ENCODE measurements around the gene IL1R2. TPM values are rescaled to one million over a fixed set of nuclear protein-coding genes. Genes with fewer than 3 reads are reported as not detected.

The IL1R2 gene
- total and polyA plus RNA-seq, 4 donors: 7.3 to 902 (median 64.1) TPM

GRCh38 chr2:102003696-102004095 is 11.9 kb downstream of the IL1R2 start:
- Histone ChIP-seq H3K4me3 (no peak overlapping the region), H3K27me3 (ENCODE audit: control insufficient read depth in 3 of 3, insufficient read depth in 3 of 3, low read length in 2 of 3) (no peaks in the 10 kb centered on the region), H3K36me3 (ENCODE audit: control insufficient read depth in 4 of 4, insufficient read depth in 4 of 4, low read length in 4 of 4) (no peaks in the 10 kb centered on the region), H3K9me3 (ENCODE audit: control insufficient read depth in 4 of 4, insufficient read depth in 3 of 4, low read length in 3 of 4) (no peaks in the 10 kb centered on the region), H3K4me1 (ENCODE audit: control insufficient read depth in 5 of 5, insufficient read depth in 5 of 5, low read length in 5 of 5) (peaks cover 0 to 23% (median 0%) of the 10 kb centered on the region in 5 donors), H3K9ac (ENCODE audit: insufficient read depth in 1 of 2, low read length in 2 of 2) (no peak overlapping the region), H3K27ac (ENCODE audit: low read depth in 1 of 2, low read length in 1 of 2) (no peak overlapping the region)
- no peak for TF ChIP-seq CTCF (IDR thresholded peaks at IDR 0.05; ENCODE audit: control extremely low read depth, extremely low read depth)
- WGBS, 2 donors: 96 to 98% methylated on average over 3 of the region's 3 CpGs
- ATAC-seq (ENCODE audit: insufficient read depth, low FRiP score): no peak
- DNase-seq: no peak

GRCh38 chr2:102004581-102004980 is 12.8 kb downstream of the IL1R2 start:
- no peak for ATAC-seq (ENCODE audit: insufficient read depth, low FRiP score)
- Histone ChIP-seq H3K4me1 (ENCODE audit: control insufficient read depth in 5 of 5, insufficient read depth in 5 of 5, low read length in 5 of 5) (peaks cover 0 to 23% (median 0%) of the 10 kb centered on the region in 5 donors), H3K27me3 (ENCODE audit: control insufficient read depth in 3 of 3, insufficient read depth in 3 of 3, low read length in 2 of 3) (no peaks in the 10 kb centered on the region), H3K9me3 (ENCODE audit: control insufficient read depth in 4 of 4, insufficient read depth in 3 of 4, low read length in 3 of 4) (no peaks in the 10 kb centered on the region), H3K4me3 (no peak overlapping the region), H3K27ac (ENCODE audit: low read depth in 1 of 2, low read length in 1 of 2) (no peak overlapping the region), H3K9ac (ENCODE audit: insufficient read depth in 1 of 2, low read length in 2 of 2) (peak overlapping the region in 1 of 2 donors; percentile 20), H3K36me3 (ENCODE audit: control insufficient read depth in 4 of 4, insufficient read depth in 4 of 4, low read length in 4 of 4) (no peaks in the 10 kb centered on the region)
- DNase-seq: peak in 2 of 3 donors; percentile 38 to 68
- no peak for TF ChIP-seq CTCF (IDR thresholded peaks at IDR 0.05; ENCODE audit: control extremely low read depth, extremely low read depth)
- 67 to 78% methylated on average over 2 of the region's 2 CpGs for WGBS, 2 donors

GRCh38 chr2:102005449-102005848 is 13.7 kb downstream of the IL1R2 start:
- Histone ChIP-seq H3K9me3 (ENCODE audit: control insufficient read depth in 4 of 4, insufficient read depth in 3 of 4, low read length in 3 of 4) (no peaks in the 10 kb centered on the region), H3K27ac (ENCODE audit: low read depth in 1 of 2, low read length in 1 of 2) (no peak overlapping the region), H3K9ac (ENCODE audit: insufficient read depth in 1 of 2, low read length in 2 of 2) (no peak overlapping the region), H3K27me3 (ENCODE audit: control insufficient read depth in 3 of 3, insufficient read depth in 3 of 3, low read length in 2 of 3) (no peaks in the 10 kb centered on the region), H3K4me3 (no peak overlapping the region), H3K36me3 (ENCODE audit: control insufficient read depth in 4 of 4, insufficient read depth in 4 of 4, low read length in 4 of 4) (no peaks in the 10 kb centered on the region), H3K4me1 (ENCODE audit: control insufficient read depth in 5 of 5, insufficient read depth in 5 of 5, low read length in 5 of 5) (peaks cover 0 to 23% (median 0%) of the 10 kb centered on the region in 5 donors)
- no peak for TF ChIP-seq CTCF (IDR thresholded peaks at IDR 0.05; ENCODE audit: control extremely low read depth, extremely low read depth)
- WGBS, 2 donors: 93 to 96% methylated on average over 4 of the region's 4 CpGs
- ATAC-seq (ENCODE audit: insufficient read depth, low FRiP score) (no peak), DNase-seq (no peak)
